ENCODE results near the gene DUSP22. TPM values are rescaled to one million over a fixed set of nuclear protein-coding genes. Genes with fewer than 3 reads are reported as not detected.

DUSP22 gene
- total and polyA plus RNA-seq, 2 experiments from 2014 or later, result 12.8 to 36.8 TPM

DNA sequence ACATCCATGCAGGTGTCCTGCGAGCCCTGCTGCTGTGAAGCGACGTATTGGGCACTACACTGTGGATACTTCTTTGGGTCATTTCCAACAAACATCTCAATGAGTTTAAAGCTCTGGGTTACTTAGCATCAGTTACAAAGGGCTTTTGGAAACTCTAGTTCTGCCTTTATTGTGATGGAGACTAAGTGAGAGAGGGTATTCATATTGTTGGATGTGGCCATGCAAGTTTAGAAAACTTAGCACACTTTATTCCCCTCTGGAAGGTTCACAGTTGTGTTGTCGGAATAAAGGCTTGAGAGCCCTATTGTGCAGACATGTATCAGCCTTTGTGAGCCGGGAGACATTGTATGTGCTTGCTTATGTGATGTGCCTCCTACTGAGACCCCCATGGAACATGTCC, 22.1 kb downstream of the DUSP22 start:
- H3K27ac Mint-ChIP-seq, result no peak overlapping the region
- no peak overlapping the region for H3K4me3 Mint-ChIP-seq
- H3K36me3 Mint-ChIP-seq (ENCODE audit: low read depth), result peaks cover 22% of the 10 kb centered on the region
- peaks cover 6% of the 10 kb centered on the region for H4K20me1 ChIP-seq (replicated peaks; ENCODE audit: insufficient read depth)
- no peak overlapping the region for H2AFZ ChIP-seq
- H3F3A ChIP-seq (replicated peaks; ENCODE audit: low read depth), result no peaks in the 10 kb centered on the region
- peaks cover 7% of the 10 kb centered on the region for H3K36me3 ChIP-seq (ENCODE audit: insufficient read depth)
- H3K9me2 ChIP-seq (ENCODE audit: insufficient read depth), result 0 out of 2 replicates have a peak, but pooled peaks cover 3% of the 10 kb centered on the region
- peaks cover 5% of the 10 kb centered on the region; the same call in 2 of the 3 replicates for H3K9me3 Mint-ChIP-seq
- peaks cover 5% of the 10 kb centered on the region for H3K4me1 Mint-ChIP-seq
- H3K4me2 ChIP-seq, result peak overlapping the region; percentile 32; the same call in 1 of the 2 replicates
- TF ChIP-seq STAT1 (IDR thresholded peaks at IDR 0.05; ENCODE audit: unreplicated experiment) (no peak), POLR2AphosphoS5 (IDR thresholded peaks at IDR 0.05; ENCODE audit: low read depth) (no peak), ZNF114 (CRISPR knock-in tag; IDR thresholded peaks at IDR 0.05) (no peak), ZNF331 (CRISPR knock-in tag; IDR thresholded peaks at IDR 0.05; ENCODE audit: low read depth) (no peak), NANOG (IDR thresholded peaks at IDR 0.05; ENCODE audit: borderline replicate concordance) (no peak), JUNB (IDR thresholded peaks at IDR 0.05; ENCODE audit: unreplicated experiment) (no peak), ZNF462 (CRISPR knock-in tag; IDR thresholded peaks at IDR 0.05) (no peak), CREB1 (CRISPR knock-in tag; IDR thresholded peaks at IDR 0.05; ENCODE audit: low read depth) (no peak), CTCF (conservative IDR thresholded peaks at IDR 0.05; ENCODE audit: low read depth in 2 of 2) (no peak), ETS1 (IDR thresholded peaks at IDR 0.05) (no peak), EZH2phosphoT487 (IDR thresholded peaks at IDR 0.05; ENCODE audit: unreplicated experiment) (no peak), EZH2 (IDR thresholded peaks at IDR 0.05; ENCODE audit: low read depth, unreplicated experiment) (no peak)
- TF ChIP-seq, protein P1, sequence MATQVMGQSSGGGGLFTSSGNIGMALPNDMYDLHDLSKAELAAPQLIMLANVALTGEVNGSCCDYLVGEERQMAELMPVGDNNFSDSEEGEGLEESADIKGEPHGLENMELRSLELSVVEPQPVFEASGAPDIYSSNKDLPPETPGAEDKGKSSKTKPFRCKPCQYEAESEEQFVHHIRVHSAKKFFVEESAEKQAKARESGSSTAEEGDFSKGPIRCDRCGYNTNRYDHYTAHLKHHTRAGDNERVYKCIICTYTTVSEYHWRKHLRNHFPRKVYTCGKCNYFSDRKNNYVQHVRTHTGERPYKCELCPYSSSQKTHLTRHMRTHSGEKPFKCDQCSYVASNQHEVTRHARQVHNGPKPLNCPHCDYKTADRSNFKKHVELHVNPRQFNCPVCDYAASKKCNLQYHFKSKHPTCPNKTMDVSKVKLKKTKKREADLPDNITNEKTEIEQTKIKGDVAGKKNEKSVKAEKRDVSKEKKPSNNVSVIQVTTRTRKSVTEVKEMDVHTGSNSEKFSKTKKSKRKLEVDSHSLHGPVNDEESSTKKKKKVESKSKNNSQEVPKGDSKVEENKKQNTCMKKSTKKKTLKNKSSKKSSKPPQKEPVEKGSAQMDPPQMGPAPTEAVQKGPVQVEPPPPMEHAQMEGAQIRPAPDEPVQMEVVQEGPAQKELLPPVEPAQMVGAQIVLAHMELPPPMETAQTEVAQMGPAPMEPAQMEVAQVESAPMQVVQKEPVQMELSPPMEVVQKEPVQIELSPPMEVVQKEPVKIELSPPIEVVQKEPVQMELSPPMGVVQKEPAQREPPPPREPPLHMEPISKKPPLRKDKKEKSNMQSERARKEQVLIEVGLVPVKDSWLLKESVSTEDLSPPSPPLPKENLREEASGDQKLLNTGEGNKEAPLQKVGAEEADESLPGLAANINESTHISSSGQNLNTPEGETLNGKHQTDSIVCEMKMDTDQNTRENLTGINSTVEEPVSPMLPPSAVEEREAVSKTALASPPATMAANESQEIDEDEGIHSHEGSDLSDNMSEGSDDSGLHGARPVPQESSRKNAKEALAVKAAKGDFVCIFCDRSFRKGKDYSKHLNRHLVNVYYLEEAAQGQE (IDR thresholded peaks at IDR 0.05; ENCODE audit: unreplicated experiment), result no peak
- H3K4me3 ChIP-seq, result no peak overlapping the region
- peaks cover 15% of the 10 kb centered on the region; the same call in 1 of the 2 replicates for H3K4me1 ChIP-seq (ENCODE audit: insufficient read depth)
- no peak; the same call in 2 of the 3 replicates for ATAC-seq
- H3K27ac ChIP-seq (ENCODE audit: low read depth), result no peak overlapping the region
- H3K27me3 Mint-ChIP-seq (ENCODE audit: insufficient read depth, low read depth, poor library complexity), result peaks cover 10% of the 10 kb centered on the region
- no peaks in the 10 kb centered on the region for H3K27me3 ChIP-seq (ENCODE audit: insufficient read depth)
- peaks cover 4% of the 10 kb centered on the region; the same call in 1 of the 2 replicates for H3K79me2 ChIP-seq (replicated peaks; ENCODE audit: insufficient read depth)
- DNase-seq (ENCODE audit: low spot score), result no peak
